HEK293 (cell line): Measurements from ENCODE around the gene RAMP3.
"Not testable (repeated sequence)": the region's sequence is repeated elsewhere in the genome, so short reads cannot be mapped to it uniquely, and the experiment has no call there.

Experiments used
- CTCF ChIA-PET: fragments of 350-600 bp; formaldehyde crosslinking; extraction: SDS; loops from one replicate; lab custom pipeline; 2021; ENCODE audit warnings: antibody characterized with exemption; lab: Yijun Ruan, JAX
- POLR2A ChIA-PET: fragments of 300-600 bp; formaldehyde crosslinking; extraction: SDS; loops from one replicate; lab custom pipeline; 2020; ENCODE audit warnings: antibody characterized with exemption, inconsistent platforms; lab: Yijun Ruan, JAX
- H3K27ac ChIP-seq: fragments of 200-500 bp; sonication (Bioruptor generic); 2 replicates; pipeline ENCODE4 v1.5.1; 2014; ENCODE audit warnings: low read depth, low read length, control low read depth, inconsistent platforms; ENCODE audit errors: extremely low read depth
- H3K36me3 ChIP-seq, 2 experiments: fragments of 200-500 bp in 1 of 2; sonication (Bioruptor generic) in 1 of 2; 1 replicate in 1 of 2; 2 replicates in 1 of 2; pipeline ENCODE4 v1.5.1; 2014 to 2017; ENCODE audit warnings: inconsistent platforms in 2 of 2, low read length in 2 of 2; ENCODE audit not compliant: control insufficient read depth in 2 of 2, insufficient read depth in 1 of 2
- H3K4me1 ChIP-seq: fragments of 200-500 bp; sonication (Bioruptor generic); 2 replicates; pipeline ENCODE4 v1.5.1; 2014; ENCODE audit warnings: mild to moderate bottlenecking, low read length, inconsistent platforms; ENCODE audit not compliant: control insufficient read depth, insufficient read depth
- H3K4me3 ChIP-seq: 2 replicates; pipeline ENCODE4 v1.5.1; 2011; ENCODE audit warnings: low read depth, mild to moderate bottlenecking, control low read depth, low read length, moderate library complexity
- H3K9me3 ChIP-seq: fragments of 200-500 bp; sonication (Bioruptor generic); 2 replicates; pipeline ENCODE4 v1.5.1; 2014; ENCODE audit warnings: low read depth, low read length, inconsistent platforms; ENCODE audit not compliant: control insufficient read depth, insufficient read depth
- EGR2 ChIP-seq: fragments of 450-650 bp; formaldehyde crosslinking; IDR thresholded peaks from 2 replicates; pipeline ENCODE4 v1.5.1; 2016; ENCODE audit warnings: low read depth, missing biosample characterization, missing genetic modification characterization
- GLI4 ChIP-seq: fragments of 450-650 bp; formaldehyde crosslinking; IDR thresholded peaks from 2 replicates; pipeline ENCODE4 v1.5.1; 2016; ENCODE audit warnings: missing biosample characterization, missing genetic modification characterization
- HOXC10 ChIP-seq: sonication (generic); formaldehyde crosslinking; IDR thresholded peaks from 2 replicates; pipeline ENCODE4 v1.8.1; 2023; ENCODE audit warnings: mild to moderate bottlenecking, missing genetic modification reagents
- KLF8 ChIP-seq: fragments of 450-650 bp; formaldehyde crosslinking; IDR thresholded peaks from 2 replicates; pipeline ENCODE4 v1.5.1; 2016; ENCODE audit warnings: missing biosample characterization, missing genetic modification characterization
- OSR2 ChIP-seq: fragments of 450-650 bp; formaldehyde crosslinking; IDR thresholded peaks from 2 replicates; pipeline ENCODE4 v1.5.1; 2016; ENCODE audit warnings: missing biosample characterization, missing genetic modification characterization
- SCRT2 ChIP-seq: fragments of 450-650 bp; formaldehyde crosslinking; IDR thresholded peaks from 2 replicates; pipeline ENCODE4 v1.5.1; 2016; ENCODE audit warnings: missing biosample characterization, missing genetic modification characterization
- ZFP37 ChIP-seq: fragments of 450-650 bp; formaldehyde crosslinking; IDR thresholded peaks from 2 replicates; pipeline ENCODE4 v1.5.1; 2016; ENCODE audit warnings: missing biosample characterization, missing genetic modification characterization
- ZIC2 ChIP-seq: fragments of 450-650 bp; formaldehyde crosslinking; IDR thresholded peaks from 2 replicates; pipeline ENCODE4 v1.5.1; 2016; ENCODE audit warnings: missing biosample characterization, missing genetic modification characterization
- ZNF155 ChIP-seq: fragments of 450-650 bp; formaldehyde crosslinking; IDR thresholded peaks from 2 replicates; pipeline ENCODE4 v1.5.1; 2016; ENCODE audit warnings: missing biosample characterization, missing genetic modification characterization
- ZNF214 ChIP-seq: fragments of 450-650 bp; formaldehyde crosslinking; IDR thresholded peaks from 2 replicates; pipeline ENCODE4 v1.5.1; 2017; ENCODE audit warnings: missing biosample characterization, mild to moderate bottlenecking, missing genetic modification characterization, borderline replicate concordance
- ZNF24 ChIP-seq: fragments of 450-650 bp; formaldehyde crosslinking; IDR thresholded peaks from 2 replicates; pipeline ENCODE4 v1.5.1; 2016; ENCODE audit warnings: missing biosample characterization, missing genetic modification characterization
- ZNF366 ChIP-seq: fragments of 450-650 bp; formaldehyde crosslinking; conservative IDR thresholded peaks from 2 replicates; pipeline ENCODE4 v1.5.1; 2016; ENCODE audit warnings: missing biosample characterization, missing genetic modification characterization
- ZNF416 ChIP-seq: fragments of 450-650 bp; formaldehyde crosslinking; IDR thresholded peaks from 2 replicates; pipeline ENCODE4 v1.5.1; 2016; ENCODE audit warnings: missing biosample characterization, missing genetic modification characterization
- ZNF521 ChIP-seq: fragments of 450-650 bp; formaldehyde crosslinking; IDR thresholded peaks from 2 replicates; pipeline ENCODE4 v1.5.1; 2017; ENCODE audit warnings: missing biosample characterization, mild to moderate bottlenecking, missing genetic modification characterization
- ZNF529 ChIP-seq: fragments of 450-650 bp; formaldehyde crosslinking; IDR thresholded peaks from 2 replicates; pipeline ENCODE4 v1.5.1; 2017; ENCODE audit warnings: missing genetic modification characterization, missing biosample characterization; ENCODE audit not compliant: insufficient replicate concordance
- ZNF571 ChIP-seq: fragments of 450-650 bp; formaldehyde crosslinking; IDR thresholded peaks from 2 replicates; pipeline ENCODE4 v1.5.0; 2017; ENCODE audit warnings: missing biosample characterization, missing genetic modification characterization
- ZNF610 ChIP-seq: fragments of 450-650 bp; formaldehyde crosslinking; IDR thresholded peaks from 2 replicates; pipeline ENCODE4 v1.5.1; 2016; ENCODE audit warnings: missing biosample characterization, missing genetic modification characterization, borderline replicate concordance
- ZNF658 ChIP-seq: fragments of 450-650 bp; formaldehyde crosslinking; IDR thresholded peaks from 2 replicates; pipeline ENCODE4; 2016; ENCODE audit warnings: missing biosample characterization, missing genetic modification characterization
- ZNF677 ChIP-seq: fragments of 450-650 bp; IDR thresholded peaks from 2 replicates; pipeline ENCODE4 v1.5.0; 2018; ENCODE audit warnings: missing biosample characterization, mild to moderate bottlenecking, missing genetic modification characterization, moderate library complexity
- ZNF707 ChIP-seq: fragments of 450-650 bp; formaldehyde crosslinking; IDR thresholded peaks from 2 replicates; pipeline ENCODE4 v1.5.1; 2016; ENCODE audit warnings: missing biosample characterization, missing genetic modification characterization
- TF ChIP-seq, protein P1 (sequence below): IDR thresholded peaks from 2 replicates; pipeline ENCODE4 v1.6.1; 2011; ENCODE audit warnings: mild to moderate bottlenecking, low read depth, low read length, borderline replicate concordance

Gene RAMP3

DNA sequence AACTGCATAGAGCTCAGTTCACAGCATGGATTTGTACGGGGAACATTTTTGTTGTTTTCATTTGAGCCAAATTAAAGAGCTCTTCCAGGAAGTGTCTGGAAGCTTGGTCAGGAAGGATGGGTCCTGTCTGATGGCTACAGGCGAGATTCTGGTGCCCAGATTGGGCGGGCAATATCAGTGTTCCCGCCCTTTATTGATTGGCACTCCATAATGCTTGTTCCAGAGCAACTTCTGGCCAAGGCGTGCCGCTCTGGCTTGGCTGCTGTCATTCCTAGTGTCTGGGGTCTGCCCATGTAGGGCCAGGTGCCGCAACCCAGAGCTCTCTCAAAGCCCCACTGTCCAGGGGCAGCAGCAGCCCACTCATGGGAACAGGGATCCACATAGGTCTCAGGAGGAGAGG is 45.9 kb downstream of the RAMP3 start:
- no peak overlapping the region for H3K4me3 ChIP-seq
- H3K9me3 ChIP-seq, result no peaks in the 10 kb centered on the region
- POLR2A ChIA-PET, result no interaction called here
- TF ChIP-seq ZFP37, result no peak
- no peak for TF ChIP-seq OSR2
- TF ChIP-seq SCRT2 (tag by site-specific recombination), result no peak
- TF ChIP-seq ZNF416 (tag by site-specific recombination), result no peak
- no peak for TF ChIP-seq ZNF529 (tag by site-specific recombination)
- no peak for TF ChIP-seq ZNF521 (tag by site-specific recombination)
- TF ChIP-seq HOXC10, result no peak
- no peak for TF ChIP-seq ZNF610 (tag by site-specific recombination)
- no peak for TF ChIP-seq ZNF24 (tag by site-specific recombination)
- TF ChIP-seq ZIC2 (tag by site-specific recombination), result no peak
- no peak for TF ChIP-seq ZNF677
- TF ChIP-seq ZNF707 (tag by site-specific recombination), result no peak
- TF ChIP-seq ZNF155 (tag by site-specific recombination), result no peak
- no peak for TF ChIP-seq KLF8 (tag by site-specific recombination)
- TF ChIP-seq, protein P1, sequence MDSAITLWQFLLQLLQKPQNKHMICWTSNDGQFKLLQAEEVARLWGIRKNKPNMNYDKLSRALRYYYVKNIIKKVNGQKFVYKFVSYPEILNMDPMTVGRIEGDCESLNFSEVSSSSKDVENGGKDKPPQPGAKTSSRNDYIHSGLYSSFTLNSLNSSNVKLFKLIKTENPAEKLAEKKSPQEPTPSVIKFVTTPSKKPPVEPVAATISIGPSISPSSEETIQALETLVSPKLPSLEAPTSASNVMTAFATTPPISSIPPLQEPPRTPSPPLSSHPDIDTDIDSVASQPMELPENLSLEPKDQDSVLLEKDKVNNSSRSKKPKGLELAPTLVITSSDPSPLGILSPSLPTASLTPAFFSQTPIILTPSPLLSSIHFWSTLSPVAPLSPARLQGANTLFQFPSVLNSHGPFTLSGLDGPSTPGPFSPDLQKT, result no peak
- no peak for TF ChIP-seq ZNF214
- no peak for TF ChIP-seq ZNF366 (tag by site-specific recombination)
- TF ChIP-seq, all 188 proteins: peak for 0
- Histone ChIP-seq H3K27ac (no peak overlapping the region), H3K4me1 (no peaks in the 10 kb centered on the region), H3K36me3 (no peaks in the 10 kb centered on the region)
- CTCF ChIA-PET, result interaction anchor here (0.6 to 1.1 kb wide), 4 partner anchors 17 to 735 kb away, joined by 3 to 7 read pairs (median 3); no protein-coding TSS in a partner anchor

DNA sequence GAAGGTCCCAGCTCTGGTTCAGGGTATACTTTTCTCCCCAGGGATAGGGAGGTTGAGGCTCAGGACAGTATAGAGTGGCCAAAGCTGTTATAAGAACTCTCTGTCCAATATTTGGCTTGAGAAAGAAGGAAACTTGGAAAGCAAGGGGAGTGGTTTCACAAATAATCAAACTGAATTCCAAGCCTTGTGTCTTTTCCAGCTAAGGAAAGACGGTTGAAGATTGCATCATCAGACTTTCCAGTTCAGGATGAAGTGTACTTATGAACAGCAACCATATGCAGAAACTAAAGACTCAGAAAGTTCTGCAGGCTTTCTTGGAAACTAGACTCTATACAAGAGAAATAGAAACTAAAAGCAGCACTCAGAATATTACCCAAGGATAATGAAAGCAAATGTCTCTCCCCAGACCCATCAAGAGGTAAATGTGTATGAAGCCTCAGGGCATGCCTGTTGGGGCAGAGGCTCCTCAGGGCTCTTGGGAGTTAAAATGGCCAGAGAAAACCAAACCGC is 46.4 kb downstream of the RAMP3 start:
- H3K9me3 ChIP-seq, result no peaks in the 10 kb centered on the region
- POLR2A ChIA-PET, result no interaction called here
- CTCF ChIA-PET, result interaction anchor here (0.6 to 0.7 kb wide), 2 partner anchors 334 to 734 kb away, joined by 3 to 7 read pairs; no protein-coding TSS in a partner anchor

DNA sequence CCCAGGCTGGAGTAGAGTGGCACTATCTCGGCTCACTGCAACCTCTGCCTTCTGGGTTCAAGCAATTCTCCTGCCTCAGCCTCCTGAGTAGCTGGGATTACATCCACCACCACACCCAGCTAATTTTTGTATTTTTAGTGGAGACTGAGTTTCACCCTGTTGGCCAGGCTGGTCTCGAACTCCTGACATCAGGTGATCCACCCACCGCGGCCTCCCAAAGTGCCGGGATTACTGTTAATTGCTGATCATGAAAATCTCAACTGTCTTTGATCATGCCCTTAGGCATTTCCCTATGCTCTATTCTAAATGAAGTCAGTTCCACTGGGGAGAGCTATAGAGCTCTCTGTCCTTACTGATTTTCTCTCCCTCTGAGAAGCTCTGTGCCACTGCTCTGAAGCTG is 48.7 kb downstream of the RAMP3 start:
- H3K36me3 ChIP-seq, H3K27ac ChIP-seq, H3K9me3 ChIP-seq, POLR2A ChIA-PET, H3K4me3 ChIP-seq, H3K4me1 ChIP-seq: not testable (repeated sequence)
- CTCF ChIA-PET, result interaction anchor here (0.6 to 1.8 kb wide), 2 partner anchors 10 to 1310 kb away, joined by 3 to 5 read pairs; no protein-coding TSS in a partner anchor

More for the DNA sequence above, 46.4 kb downstream of the RAMP3 start:
- Histone ChIP-seq H3K4me1 (no peaks in the 10 kb centered on the region), H3K36me3 (no peaks in the 10 kb centered on the region), H3K4me3 (no peak overlapping the region), H3K27ac (no peak overlapping the region)
- TF ChIP-seq EGR2 (tag by site-specific recombination), result no peak
- no peak for TF ChIP-seq ZNF658 (tag by site-specific recombination)
- no peak for TF ChIP-seq GLI4 (tag by site-specific recombination)
- no peak for TF ChIP-seq ZNF24 (tag by site-specific recombination)
- TF ChIP-seq ZNF571 (tag by site-specific recombination), result no peak

DNA sequence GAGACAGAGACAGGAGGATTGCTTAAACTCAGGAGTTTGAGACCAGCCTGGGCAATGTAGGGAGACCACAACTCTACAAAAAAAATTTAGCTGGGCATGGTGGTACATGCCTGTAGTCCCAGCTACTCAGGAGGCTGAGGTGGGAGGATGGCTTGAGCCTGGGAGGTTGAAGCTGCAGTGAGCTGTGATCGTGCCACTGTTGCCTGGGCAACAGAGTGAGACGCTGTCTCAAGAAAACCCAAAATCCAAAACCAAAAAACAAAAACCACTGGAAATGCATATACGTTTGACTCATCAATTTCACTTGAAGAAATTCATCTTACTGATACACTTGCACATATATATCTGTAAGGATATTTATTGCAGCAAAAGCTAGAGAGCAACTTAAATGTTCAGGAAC is 52.3 kb downstream of the RAMP3 start:
- H3K4me1 ChIP-seq, H3K27ac ChIP-seq, POLR2A ChIA-PET, H3K4me3 ChIP-seq, H3K36me3 ChIP-seq, H3K9me3 ChIP-seq: not testable (repeated sequence)
- CTCF ChIA-PET, result interaction anchor here (1.1 kb wide), 1 partner anchor 12 kb away, joined by 5 read pairs; no protein-coding TSS in a partner anchor
